Endodermal cell (in vitro differentiated cells): ENCODE results near the gene PLA2G4C. TPM values are rescaled to one million over a fixed set of nuclear protein-coding genes. Genes with fewer than 3 reads are reported as not detected.

Experiments
- DNase-seq: peaks from one replicate; pipeline ENCODE4 v3.0.0-alpha.2; 2017
- H3K27ac ChIP-seq: 2 replicates; pipeline ENCODE4 v1.5.1; 2013; ENCODE audit warnings: mild to moderate bottlenecking, low read depth, low read length, moderate library complexity
- H3K27me3 ChIP-seq: 2 replicates; pipeline ENCODE4 v1.6.1; 2013; ENCODE audit warnings: mild to moderate bottlenecking, low read length, moderate library complexity; ENCODE audit not compliant: insufficient read depth, control insufficient read depth, poor library complexity, severe bottlenecking
- H3K36me3 ChIP-seq: 2 replicates; pipeline ENCODE4 v1.7.0; 2013; ENCODE audit warnings: mild to moderate bottlenecking, low read length, moderate library complexity; ENCODE audit not compliant: control insufficient read depth, insufficient read depth
- H3K4me1 ChIP-seq: one replicate; pipeline ENCODE4 v1.7.0; 2013; ENCODE audit warnings: low read length; ENCODE audit not compliant: control insufficient read depth, insufficient read depth
- H3K4me3 ChIP-seq: 2 replicates; pipeline ENCODE4 v1.5.1; 2013; ENCODE audit warnings: mild to moderate bottlenecking, low read length, moderate library complexity
- H3K9ac ChIP-seq: 2 replicates; pipeline ENCODE4 v1.6.1; 2013; ENCODE audit warnings: mild to moderate bottlenecking, low read length, moderate library complexity; ENCODE audit not compliant: poor library complexity, severe bottlenecking; ENCODE audit errors: extremely low read depth
- H3K9me3 ChIP-seq: 2 replicates; pipeline ENCODE4 v1.6.1; 2013; ENCODE audit warnings: mild to moderate bottlenecking, low read length, moderate library complexity; ENCODE audit not compliant: control insufficient read depth
- H3K27ac Mint-ChIP-seq: 2 replicates; pipeline ENCODE4 v1.8.0; 2020; ENCODE audit warnings: mixed read lengths
- H3K27me3 Mint-ChIP-seq: 2 replicates; pipeline ENCODE4 v1.8.0; 2021; ENCODE audit warnings: mild to moderate bottlenecking, mixed read lengths; ENCODE audit not compliant: insufficient read depth
- H3K36me3 Mint-ChIP-seq: 2 replicates; pipeline ENCODE4 v1.8.0; 2020; ENCODE audit warnings: low read depth, mixed read lengths
- H3K4me1 Mint-ChIP-seq: 2 replicates; pipeline ENCODE4 v1.8.0; 2020; ENCODE audit warnings: mixed read lengths
- H3K4me3 Mint-ChIP-seq: 2 replicates; pipeline ENCODE4 v1.8.0; 2020; ENCODE audit warnings: mild to moderate bottlenecking, moderate library complexity, mixed read lengths
- H3K9me3 Mint-ChIP-seq: 2 replicates; pipeline ENCODE4 v1.8.0; 2020; ENCODE audit warnings: mild to moderate bottlenecking, mixed read lengths
- CTCF ChIP-seq: fragments of 200-600 bp; sonication (generic); conservative IDR thresholded peaks from 2 replicates; pipeline ENCODE4 v1.5.0; 2021; ENCODE audit warnings: antibody characterized with exemption, mild to moderate bottlenecking
- WGBS, 2 experiments: methylation state at CpG; one replicate each; pipeline versions ENCODE4 v1.1.5 to v1.1.7; 2013; ENCODE audit warnings: missing lambda C conversion rate in 2 of 2, mixed read lengths in 1 of 2; ENCODE audit not compliant: insufficient coverage in 1 of 2, insufficient read length in 1 of 2; 5-methylcytosine and 5-hydroxymethylcytosine counted together
- total RNA-seq, 2 donors: library from RNA; stranded (reverse); fragmentation: NEBNext Ultra II Directional in 1 of 2; extraction: Animal tissue kit (Norgen Biotek cat#: 25700) in 1 of 2; gene quantifications; 2 replicates in 1 of 2; 3 replicates in 1 of 2; pipeline ENCODE4 v1.2.1, GENCODE V29; 2021

The PLA2G4C gene
- total RNA-seq, 2 donors from 2014 or later, result 1.3 to 1.4 TPM

- Mint-ChIP-seq H3K27ac (no peak overlapping the region), H3K4me3 (no peak overlapping the region), H3K4me1 (no peaks in the 10 kb centered on the region), H3K27me3 (peaks cover 72% of the 10 kb centered on the region), H3K36me3 (no peaks in the 10 kb centered on the region), H3K9me3 (no peaks in the 10 kb centered on the region)
- Histone ChIP-seq H3K9me3 (no peaks in the 10 kb centered on the region), H3K9ac (no peak overlapping the region), H3K4me3 (no peak overlapping the region), H3K4me1 (no peaks in the 10 kb centered on the region), H3K27me3 (peaks cover 5% of the 10 kb centered on the region), H3K27ac (no peak overlapping the region), H3K36me3 (no peaks in the 10 kb centered on the region)
- TF ChIP-seq CTCF, result no peak
- no peak for DNase-seq
- 86% methylated on average over 3 of the region's 3 CpGs; no CpG with 5 or more reads in 1 of the 2 experiments for WGBS, 2 experiments
Observed at GRCh38 chr19:48020686-48021085, 89.9 kb downstream of the PLA2G4C start.

GRCh38 chr19:48010932-48011758, 99.5 kb downstream of the PLA2G4C start:
- Histone ChIP-seq H3K36me3 (no peaks in the 10 kb centered on the region), H3K27ac (no peak overlapping the region), H3K4me3 (no peak overlapping the region), H3K9ac (no peak overlapping the region), H3K4me1 (no peaks in the 10 kb centered on the region), H3K9me3 (peaks cover 35% of the 10 kb centered on the region), H3K27me3 (peaks cover 48% of the 10 kb centered on the region)
- Mint-ChIP-seq H3K27me3 (peaks cover 33% of the 10 kb centered on the region), H3K27ac (no peak overlapping the region), H3K9me3 (peaks cover 15% of the 10 kb centered on the region), H3K4me1 (peaks cover 2% of the 10 kb centered on the region), H3K4me3 (no peak overlapping the region), H3K36me3 (no peaks in the 10 kb centered on the region)
- 88% methylated on average over 10 to 11 of the region's 11 CpGs for WGBS, 2 experiments
- TF ChIP-seq CTCF, result no peak
- no peak for DNase-seq

GRCh38 chr19:48006762-48007161, 103.9 kb downstream of the PLA2G4C start:
- no peaks in the 10 kb centered on the region for H3K36me3 Mint-ChIP-seq
- no peak overlapping the region for H3K27ac Mint-ChIP-seq
- WGBS, 2 experiments, result 81% methylated on average over 4 to 6 of the region's 6 CpGs
- H3K4me3 Mint-ChIP-seq, result no peak overlapping the region
- peaks cover 35% of the 10 kb centered on the region for H3K27me3 Mint-ChIP-seq
- TF ChIP-seq CTCF, result peak; percentile 62
- Histone ChIP-seq H3K4me3 (no peak overlapping the region), H3K9me3 (peaks cover 32% of the 10 kb centered on the region), H3K27ac (no peak overlapping the region), H3K4me1 (no peaks in the 10 kb centered on the region), H3K36me3 (no peaks in the 10 kb centered on the region), H3K27me3 (peaks cover 26% of the 10 kb centered on the region), H3K9ac (no peak overlapping the region)
- H3K9me3 Mint-ChIP-seq, result peaks cover 15% of the 10 kb centered on the region
- peak; percentile 59 for DNase-seq
- H3K4me1 Mint-ChIP-seq, result peaks cover 2% of the 10 kb centered on the region
